Measurements from ENCODE around the gene SORL1. TPM values are rescaled to one million over a fixed set of nuclear protein-coding genes. Genes with fewer than 3 reads are reported as not detected.

SORL1 gene
- total RNA-seq, 1 experiment from 2014 or later: 68.3 TPM

DNA sequence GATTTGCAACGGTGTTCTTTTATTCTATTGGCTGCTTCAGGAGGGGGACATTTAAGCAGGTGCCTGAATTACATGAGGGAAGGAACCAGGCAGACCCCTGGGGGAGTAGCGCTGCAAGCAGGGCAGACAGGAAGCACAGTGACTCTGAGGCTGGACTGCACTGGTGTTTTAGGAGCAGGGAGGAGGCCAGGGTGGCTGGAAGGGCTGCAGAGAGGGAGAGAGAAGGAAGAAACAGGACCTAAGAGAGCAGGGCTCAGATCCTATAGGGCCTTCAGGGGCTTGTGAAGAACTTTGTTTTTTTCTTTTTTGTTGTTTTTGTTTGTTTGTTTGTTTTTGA, 63.2 kb downstream of the SORL1 start:
- no peak overlapping the region for H3K23ac ChIP-seq (ENCODE audit: insufficient read length, low read depth, low read length)
- no peak overlapping the region for H2BK5ac ChIP-seq (ENCODE audit: insufficient read length, low read length)
- no peak overlapping the region for H3K56ac ChIP-seq (ENCODE audit: insufficient read length, low read depth, low read length)
- Mint-ChIP-seq H3K27me3 (ENCODE audit: low read depth) (no peaks in the 10 kb centered on the region), H3K4me1 (peaks cover 4 to 8% of the 10 kb centered on the region in 2 experiments; a peak in 3 of 4 replicates), H3K27ac (peak overlapping the region in 2 of 3 experiments; percentile 27 to 68; a peak in 3 of 7 replicates), H3K9me3 (no peaks in the 10 kb centered on the region), H3K36me3 (ENCODE audit: insufficient read depth in 1 of 3, low read depth in 3 of 3) (peaks cover 23 to 73% (median 72%) of the 10 kb centered on the region in 3 experiments; a peak in 6 of 7 replicates), H3K4me3 (no peak overlapping the region)
- no peaks in the 10 kb centered on the region for H3K79me1 ChIP-seq (ENCODE audit: insufficient read depth, low read depth, low read length, poor library complexity, severe bottlenecking)
- no peak overlapping the region for H4K8ac ChIP-seq (replicated peaks; ENCODE audit: insufficient read length, low read depth, low read length)
- no peaks in the 10 kb centered on the region for H4K20me1 ChIP-seq (ENCODE audit: control insufficient read depth, insufficient read depth, insufficient read length)
- TF ChIP-seq, protein P1, sequence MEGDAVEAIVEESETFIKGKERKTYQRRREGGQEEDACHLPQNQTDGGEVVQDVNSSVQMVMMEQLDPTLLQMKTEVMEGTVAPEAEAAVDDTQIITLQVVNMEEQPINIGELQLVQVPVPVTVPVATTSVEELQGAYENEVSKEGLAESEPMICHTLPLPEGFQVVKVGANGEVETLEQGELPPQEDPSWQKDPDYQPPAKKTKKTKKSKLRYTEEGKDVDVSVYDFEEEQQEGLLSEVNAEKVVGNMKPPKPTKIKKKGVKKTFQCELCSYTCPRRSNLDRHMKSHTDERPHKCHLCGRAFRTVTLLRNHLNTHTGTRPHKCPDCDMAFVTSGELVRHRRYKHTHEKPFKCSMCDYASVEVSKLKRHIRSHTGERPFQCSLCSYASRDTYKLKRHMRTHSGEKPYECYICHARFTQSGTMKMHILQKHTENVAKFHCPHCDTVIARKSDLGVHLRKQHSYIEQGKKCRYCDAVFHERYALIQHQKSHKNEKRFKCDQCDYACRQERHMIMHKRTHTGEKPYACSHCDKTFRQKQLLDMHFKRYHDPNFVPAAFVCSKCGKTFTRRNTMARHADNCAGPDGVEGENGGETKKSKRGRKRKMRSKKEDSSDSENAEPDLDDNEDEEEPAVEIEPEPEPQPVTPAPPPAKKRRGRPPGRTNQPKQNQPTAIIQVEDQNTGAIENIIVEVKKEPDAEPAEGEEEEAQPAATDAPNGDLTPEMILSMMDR (conservative IDR thresholded peaks at IDR 0.05): no peak
- no peaks in the 10 kb centered on the region for H3K23me2 ChIP-seq (ENCODE audit: insufficient read length, low read depth, low read length, poor library complexity, severe bottlenecking)
- H2BK15ac ChIP-seq (ENCODE audit: low read depth, low read length): no peak overlapping the region
- H3K27ac ChIP-seq (ENCODE audit: insufficient read length, low read depth, low read length): no peak overlapping the region
- no peak overlapping the region for H3K18ac ChIP-seq (ENCODE audit: insufficient read length, low read depth, low read length)
- no peaks in the 10 kb centered on the region for H3K79me2 ChIP-seq (ENCODE audit: insufficient read depth, low read length)
- no peak overlapping the region for H3K9ac ChIP-seq (ENCODE audit: extremely low read depth, insufficient read length, low read length)
- no peaks in the 10 kb centered on the region for H3K4me1 ChIP-seq (ENCODE audit: insufficient read depth, low read length)
- H3K9me3 ChIP-seq (ENCODE audit: control insufficient read depth, low read depth, low read length): no peaks in the 10 kb centered on the region
- no peak overlapping the region for H2BK120ac ChIP-seq (ENCODE audit: low read depth, low read length, poor library complexity, severe bottlenecking)
- WGBS (ENCODE audit: extremely low coverage, insufficient read length, low lambda C conversion rate): no CpG with 5 or more reads among the region's 2 CpGs
- H3K27me3 ChIP-seq (ENCODE audit: insufficient read depth, low read length): no peaks in the 10 kb centered on the region
- no peak overlapping the region for H2AK5ac ChIP-seq (ENCODE audit: insufficient read length, low read length)
- H2BK12ac ChIP-seq (ENCODE audit: insufficient read length, low read depth, low read length): no peak overlapping the region
- no peak overlapping the region for H2BK20ac ChIP-seq (ENCODE audit: low read depth, low read length, poor library complexity, severe bottlenecking)
- H4K91ac ChIP-seq (ENCODE audit: insufficient read length, low read depth, low read length): no peak overlapping the region
- H3K4me2 ChIP-seq (ENCODE audit: insufficient read depth, insufficient read length, low read length): no peak overlapping the region
- H3K14ac ChIP-seq (ENCODE audit: insufficient read depth, low read length): no peak overlapping the region
- no peak overlapping the region for H4K5ac ChIP-seq (ENCODE audit: insufficient read length, low read depth, low read length)
- no peak overlapping the region for H3K4ac ChIP-seq (ENCODE audit: low read depth, low read length)
- H2AFZ ChIP-seq (ENCODE audit: low read length): no peak overlapping the region
- no peak overlapping the region for H3T11ph ChIP-seq (ENCODE audit: low read length)
- no peak for DNase-seq

Data from H9 (cell line).